HG03521 (cell line): ENCODE results near the gene ANKRD18A.
"Not testable (repeated sequence)": the region's sequence is repeated elsewhere in the genome, so short reads cannot be mapped to it uniquely, and the experiment has no call there.

Source experiments
- ATAC-seq: cut with Tn5 transposase; IDR thresholded peaks from one replicate; pipeline ENCODE4 v1.9.1; 2021; ENCODE audit warnings: mild to moderate bottlenecking, moderate library complexity; ENCODE audit not compliant: unreplicated experiment

ANKRD18A gene

GRCh38 chr9:38546497-38547163, 73.8 kb downstream of the ANKRD18A start:
- not testable (repeated sequence) for ATAC-seq

GRCh38 chr9:38540535-38540934, 79.9 kb downstream of the ANKRD18A start:
- not testable (repeated sequence) for ATAC-seq

GRCh38 chr9:38529317-38529716, 91.1 kb downstream of the ANKRD18A start:
- ATAC-seq: no peak

GRCh38 chr9:38527503-38527902, 92.9 kb downstream of the ANKRD18A start:
- ATAC-seq: no peak

GRCh38 chr9:38526591-38526990, 93.8 kb downstream of the ANKRD18A start:
- no peak for ATAC-seq

- no peak for ATAC-seq
Measured at GRCh38 chr9:38523121-38523520, 97.3 kb downstream of the ANKRD18A start.

- ATAC-seq: no peak
Measured at GRCh38 chr9:38521762-38522161, 98.6 kb downstream of the ANKRD18A start.
